H1 (cell line): ENCODE results near the gene VSIG2. TPM values are rescaled to one million over a fixed set of nuclear protein-coding genes. Genes with fewer than 3 reads are reported as not detected.

Experiments used
- ATF3 ChIP-seq: IDR thresholded peaks from 2 replicates; pipeline ENCODE4 v1.6.1; 2011; ENCODE audit warnings: low read depth, mild to moderate bottlenecking, low read length; ENCODE audit not compliant: insufficient read depth
- BCL11A ChIP-seq, 2 experiments: IDR thresholded peaks; one replicate each; pipeline ENCODE4 v1.6.1; 2011; ENCODE audit warnings: low read depth in 2 of 2, low read length in 2 of 2, mild to moderate bottlenecking in 2 of 2
- BRCA1 ChIP-seq: IDR thresholded peaks from 2 replicates; pipeline ENCODE4 v1.6.1; 2012; ENCODE audit warnings: low read depth, low read length, improper control_type of control experiment
- CBX5 ChIP-seq: fragments of 300-800, 300-1000 bp; sonication (generic); IDR thresholded peaks from 2 replicates; pipeline ENCODE4 v1.7.1; 2016; ENCODE audit warnings: antibody characterized with exemption, low read length, low read depth
- CBX8 ChIP-seq: fragments of 300-800, 300-1000 bp; sonication (generic); IDR thresholded peaks from 2 replicates; pipeline ENCODE4 v1.7.1; 2016; ENCODE audit warnings: low read depth, low read length, borderline replicate concordance
- CHD2 ChIP-seq: IDR thresholded peaks from 2 replicates; pipeline ENCODE4 v1.6.1; 2012; ENCODE audit warnings: low read length, improper control_type of control experiment
- E2F6 ChIP-seq: IDR thresholded peaks from 2 replicates; pipeline ENCODE4 v1.6.1; 2012; ENCODE audit warnings: inconsistent platforms
- EP300 ChIP-seq, 2 experiments: IDR thresholded peaks; 1 replicate in 1 of 2; 2 replicates in 1 of 2; pipeline ENCODE4 v1.6.1; 2011 to 2012; ENCODE audit warnings: low read depth in 2 of 2, low read length in 2 of 2, mild to moderate bottlenecking in 2 of 2, borderline replicate concordance in 1 of 2, inconsistent platforms in 1 of 2, moderate library complexity in 1 of 2
- EZH2 ChIP-seq: fragments of 200-600 bp; sonication (generic); IDR thresholded peaks from 2 replicates; pipeline ENCODE4 v1.7.1; 2012; ENCODE audit warnings: low read depth, mild to moderate bottlenecking, moderate library complexity, low read length, inconsistent platforms; ENCODE audit not compliant: severe bottlenecking
- JUND ChIP-seq: IDR thresholded peaks from 2 replicates; pipeline ENCODE4 v1.6.1; 2011; ENCODE audit warnings: mild to moderate bottlenecking, improper control_type of control experiment, low read length
- KDM4A ChIP-seq: IDR thresholded peaks from one replicate; pipeline ENCODE4 v1.7.1; 2012; ENCODE audit warnings: low read depth, mild to moderate bottlenecking, moderate library complexity, low read length, inconsistent platforms; ENCODE audit not compliant: severe bottlenecking
- PHF8 ChIP-seq: fragments of 200-600 bp; sonication (generic); conservative IDR thresholded peaks from 2 replicates; pipeline ENCODE4 v1.7.1; 2012; ENCODE audit warnings: low read depth, mild to moderate bottlenecking, inconsistent platforms, low read length, moderate library complexity
- POU5F1 ChIP-seq: IDR thresholded peaks from 2 replicates; pipeline ENCODE4 v1.6.1; 2011; ENCODE audit warnings: low read depth, mild to moderate bottlenecking, low read length, moderate library complexity
- RBBP5 ChIP-seq: IDR thresholded peaks from 2 replicates; pipeline ENCODE4 v1.7.1; 2012; ENCODE audit warnings: low read depth, mild to moderate bottlenecking, inconsistent platforms, low read length, moderate library complexity, borderline replicate concordance
- RNF2 ChIP-seq: fragments of 200-900, 300-1000 bp; sonication (generic); IDR thresholded peaks from 2 replicates; pipeline ENCODE4 v1.7.1; 2016; ENCODE audit warnings: borderline replicate concordance, low read depth, mild to moderate bottlenecking, antibody characterized with exemption, low read length; ENCODE audit not compliant: poor library complexity, severe bottlenecking; ENCODE audit errors: missing control alignments
- SAP30 ChIP-seq: fragments of 300-600 bp; sonication (generic); IDR thresholded peaks from 2 replicates; pipeline ENCODE4 v1.7.1; 2012; ENCODE audit warnings: low read length, moderate library complexity, mild to moderate bottlenecking, inconsistent platforms; ENCODE audit not compliant: insufficient read depth, insufficient replicate concordance
- SIRT6 ChIP-seq: IDR thresholded peaks from one replicate; pipeline ENCODE4 v1.7.1; 2012; ENCODE audit warnings: low read length, inconsistent platforms
- SP1 ChIP-seq: IDR thresholded peaks from 2 replicates; pipeline ENCODE4 v1.6.1; 2011; ENCODE audit warnings: low read depth, low read length
- TBP ChIP-seq: IDR thresholded peaks from 2 replicates; pipeline ENCODE4 v1.6.1; 2011; ENCODE audit warnings: low read depth, low read length, improper control_type of control experiment
- TEAD4 ChIP-seq: IDR thresholded peaks from 2 replicates; pipeline ENCODE4 v1.6.1; 2012; ENCODE audit warnings: low read depth, low read length, inconsistent platforms, mixed read lengths
- YY1 ChIP-seq: IDR thresholded peaks from 2 replicates; pipeline ENCODE4 v1.6.1; 2011; ENCODE audit warnings: low read depth, mild to moderate bottlenecking, low read length
- polyA plus RNA-seq, 7 experiments: library from polyadenylated mRNA; depleted of rRNA in 3 of 7; stranded (reverse) in 5 of 7; unstranded in 2 of 7; fragments of >200 nt in 5 of 7; fragments of 200-250 nt in 2 of 7; gene quantifications; 1 replicate in 5 of 7; 2 replicates in 1 of 7; 4 replicates in 1 of 7; pipeline versions ENCODE4 v1.2.1 to v1.2.3, GENCODE V29; 2011 to 2013; ENCODE audit warnings: missing spikeins in 2 of 7, mixed read lengths in 2 of 7
- total RNA-seq: library from RNA; stranded (reverse); fragmentation: NEBNext Ultra II Directional; extraction: Animal tissue kit (Norgen Biotek cat#: 25700); gene quantifications from 2 replicates; pipeline ENCODE4 v1.2.1, GENCODE V29; 2021

The VSIG2 gene
- total and polyA plus RNA-seq, 2 of the 8 experiments (the other 6 are each of a cell fraction or from before 2014, with no cell fraction given): 0.18 TPM; not detected in 1

- TF ChIP-seq E2F6: peak; percentile 98
- TF ChIP-seq CHD2: no peak
- TF ChIP-seq BRCA1: no peak
- TF ChIP-seq EZH2: peak; percentile 96
- TF ChIP-seq SAP30: no peak
- peak; percentile 85 for TF ChIP-seq RNF2
- no peak for TF ChIP-seq TEAD4
- TF ChIP-seq ATF3: no peak
- no peak for TF ChIP-seq YY1
- no peak for TF ChIP-seq RBBP5
- no peak for TF ChIP-seq POU5F1
- TF ChIP-seq EP300 (IDR thresholded peaks at IDR 0.05; ENCODE audit: borderline replicate concordance in 1 of 2, low read depth in 2 of 2, low read length in 2 of 2): no peak
- no peak for TF ChIP-seq BCL11A (IDR thresholded peaks at IDR 0.05; ENCODE audit: low read depth in 2 of 2, low read length in 2 of 2)
- no peak for TF ChIP-seq CBX5
- TF ChIP-seq JUND: no peak
- no peak for TF ChIP-seq SIRT6
- TF ChIP-seq CBX8: 0 out of 2 replicates have a peak, but pooled peaks have one; percentile 4
- TF ChIP-seq TBP: peak; percentile 14; the same call in 1 of the 2 replicates
- TF ChIP-seq KDM4A: peak; percentile 46
- no peak for TF ChIP-seq PHF8
- no peak for TF ChIP-seq SP1
Observed at GRCh38 chr11:124759266-124760204, 7.5 kb upstream of the VSIG2 start (continued).
